GM12878 (cell line): ENCODE results near the gene ACP3. TPM values are rescaled to one million over a fixed set of nuclear protein-coding genes. Genes with fewer than 3 reads are reported as not detected.
"Not testable (repeated sequence)": the region's sequence is repeated elsewhere in the genome, so short reads cannot be mapped to it uniquely, and the experiment has no call there.

ENCODE experiments used
- ATAC-seq: fragments of 200-7000 bp; cut with Tn5 transposase; 3 replicates; pipeline ENCODE4 v1.9.1; 2020; ENCODE audit warnings: mild to moderate bottlenecking, moderate library complexity
- BruUV-seq: library from RNA; stranded (reverse); fragments of 400-500 nt; replicated peaks from 2 replicates; lab custom pipeline; 2021; lab: Mats Ljungman, UMichigan
- CTCF ChIA-PET: fragments of 300-600 bp; sonication (Branson Sonifier 250); formaldehyde crosslinking; extraction: SDS; loops from one replicate; lab custom pipeline; 2021; ENCODE audit warnings: inconsistent platforms; lab: Yijun Ruan, JAX
- POLR2A ChIA-PET: fragments of 350-600 bp; formaldehyde crosslinking; extraction: SDS; loops from one replicate; lab custom pipeline; 2021; ENCODE audit warnings: inconsistent platforms; lab: Charles Lee
- RAD21 ChIA-PET: fragments of 300-600 bp; sonication (Branson Sonifier 250); formaldehyde crosslinking; loops from one replicate; lab custom pipeline; 2023; ENCODE audit warnings: antibody characterized with exemption; ENCODE audit not compliant: unreplicated experiment; lab: Charles Lee
- SMC1A ChIA-PET: fragments of 300-600 bp; sonication (Branson Sonifier 250); formaldehyde crosslinking; loops from one replicate; lab custom pipeline; 2023; ENCODE audit not compliant: unreplicated experiment, uncharacterized antibody; lab: Charles Lee
- DNase-seq: peaks from one replicate; pipeline ENCODE4 v3.0.0-alpha.2; 2011; ENCODE audit warnings: low read depth, low spot score
- FAIRE-seq: peaks from 3 replicates; lab custom pipeline; 2011; peaks lifted over from hg19 to GRCh38; lab: Jason Lieb, UNC
- H2AFZ ChIP-seq: 2 replicates; pipeline ENCODE4 v1.6.0; 2011; ENCODE audit warnings: low read depth, low read length, control low read depth; ENCODE audit not compliant: control insufficient read depth
- H3K27ac ChIP-seq: 2 replicates; pipeline ENCODE4 v1.5.1; 2011; ENCODE audit warnings: control low read depth; ENCODE audit not compliant: control insufficient read depth, insufficient read depth
- H3K27me3 ChIP-seq, 2 experiments: replicated peaks in 1 of 2; 2 replicates each; pipeline versions ENCODE4 v1.6.0 to v1.6.1; 2011; ENCODE audit warnings: low read length in 1 of 2; ENCODE audit not compliant: control insufficient read depth in 2 of 2, insufficient read depth in 2 of 2
- H3K36me3 ChIP-seq, 2 experiments: 2 replicates each; pipeline ENCODE4 v1.5.1; 2011; ENCODE audit warnings: low read length in 1 of 2; ENCODE audit not compliant: control insufficient read depth in 2 of 2, insufficient read depth in 2 of 2
- H3K4me1 ChIP-seq: 2 replicates; pipeline ENCODE4 v1.6.1; 2011; ENCODE audit warnings: mild to moderate bottlenecking, low read length, moderate library complexity, mixed read lengths; ENCODE audit not compliant: control insufficient read depth, insufficient read depth
- H3K4me2 ChIP-seq: 2 replicates; pipeline ENCODE4 v1.6.0; 2011; ENCODE audit warnings: control low read depth; ENCODE audit not compliant: control insufficient read depth, insufficient read depth
- H3K4me3 ChIP-seq: fragments of 200-600 bp; sonication (generic); 2 replicates; pipeline ENCODE4 v1.5.1; 2016
- H3K79me2 ChIP-seq: 2 replicates; pipeline ENCODE4 v1.6.0; 2011; ENCODE audit warnings: low read length; ENCODE audit not compliant: control insufficient read depth, insufficient read depth
- H3K9ac ChIP-seq: 2 replicates; pipeline ENCODE4 v1.8.0; 2011; ENCODE audit warnings: low read length, control low read depth, mixed read lengths; ENCODE audit not compliant: control insufficient read depth, insufficient read depth
- H3K9me3 ChIP-seq: replicated peaks from 3 replicates; pipeline ENCODE4 v1.5.1; 2011; ENCODE audit warnings: mild to moderate bottlenecking, low read length; ENCODE audit not compliant: control insufficient read depth, insufficient read depth
- H4K20me1 ChIP-seq: 2 replicates; pipeline ENCODE4 v1.6.0; 2011; ENCODE audit not compliant: control insufficient read depth, insufficient read depth
- BCL11A ChIP-seq: IDR thresholded peaks from 2 replicates; pipeline ENCODE4 v1.6.1; 2011; ENCODE audit warnings: low read depth, low read length
- E2F4 ChIP-seq: IDR thresholded peaks from 2 replicates; pipeline ENCODE4 v1.6.1; 2012; ENCODE audit warnings: low read depth, low read length, improper control_type of control experiment
- NFIC ChIP-seq: IDR thresholded peaks from 2 replicates; pipeline ENCODE4 v1.6.1; 2012; ENCODE audit warnings: low read depth, mild to moderate bottlenecking, inconsistent platforms, low read length, moderate library complexity
- POLR2AphosphoS2 ChIP-seq: IDR thresholded peaks from 2 replicates; pipeline ENCODE4 v1.6.1; 2011; ENCODE audit warnings: low read depth, mild to moderate bottlenecking, low read length, improper control_type of control experiment, moderate library complexity
- POLR2AphosphoS5 ChIP-seq: IDR thresholded peaks from 2 replicates; pipeline ENCODE4 v1.6.1; 2011; ENCODE audit warnings: mild to moderate bottlenecking, low read length, inconsistent platforms
- SMAD5 ChIP-seq: IDR thresholded peaks from 2 replicates; pipeline ENCODE4 v1.6.1; 2016; ENCODE audit warnings: antibody characterized with exemption, low read depth
- SP1 ChIP-seq: IDR thresholded peaks from one replicate; pipeline ENCODE4 v1.6.1; 2011; ENCODE audit warnings: low read depth, low read length
- SUPT20H ChIP-seq: IDR thresholded peaks from 2 replicates; pipeline ENCODE4 v1.6.1; 2011; ENCODE audit warnings: low read depth, mild to moderate bottlenecking, low read length, moderate library complexity, borderline replicate concordance; ENCODE audit not compliant: control insufficient read depth
- TARDBP ChIP-seq: IDR thresholded peaks from 2 replicates; pipeline ENCODE4 v1.6.1; 2016; ENCODE audit warnings: borderline replicate concordance
- TCF3 ChIP-seq: IDR thresholded peaks from 2 replicates; pipeline ENCODE4 v1.6.1; 2012; ENCODE audit warnings: low read depth, mild to moderate bottlenecking, low read length, borderline replicate concordance; ENCODE audit not compliant: insufficient read depth
- USF1 ChIP-seq: IDR thresholded peaks from 2 replicates; pipeline ENCODE4 v1.6.1; 2011; ENCODE audit warnings: borderline replicate concordance, low read depth, mild to moderate bottlenecking, moderate library complexity, mixed read lengths, low read length; ENCODE audit not compliant: insufficient read depth; ENCODE audit errors: extremely low read length
- ZNF592 ChIP-seq: fragments of 450-650 bp; IDR thresholded peaks from 2 replicates; pipeline ENCODE4 v1.6.1; 2017; ENCODE audit warnings: mild to moderate bottlenecking, moderate library complexity
- WGBS: methylation state at CpG from one replicate; pipeline ENCODE4 v1.1.6; 2016; ENCODE audit warnings: low lambda C conversion rate; ENCODE audit not compliant: insufficient replicate concordance, insufficient coverage; ENCODE audit errors: missing lambda C conversion rate; 5-methylcytosine and 5-hydroxymethylcytosine counted together
- in situ Hi-C: fragments of 300-500 bp; cut with MboI; formaldehyde crosslinking; loops from 9 replicates; pipeline ENCODE4 v1.14.3; 2018; ENCODE audit warnings: mixed read lengths
- intact Hi-C: fragments of 100-400 bp; cut with micrococcal nuclease; formaldehyde crosslinking; loops from one replicate; pipeline ENCODE4 v1.14.2; 2022; ENCODE audit not compliant: unreplicated experiment
- polyA plus RNA-seq, 11 experiments: library from polyadenylated mRNA; depleted of rRNA in 4 of 11; unstranded in 6 of 11; stranded (reverse) in 5 of 11; fragments of >200 nt; fragmentation: Nextera tagmentation in 4 of 11; fragmentation: Illumina TruSeq in 1 of 11; extraction: Ambion mirVana in 4 of 11; extraction: Trizol in 1 of 11; gene quantifications; 1 replicate in 1 of 11; 2 replicates in 10 of 11; pipeline versions ENCODE4 v1.2.1 to v1.2.3, GENCODE V29; 2011 to 2016; ENCODE audit warnings: inconsistent platforms in 2 of 11, missing spikeins in 2 of 11, low read depth in 1 of 11
- total RNA-seq, 4 experiments: library from RNA; depleted of rRNA in 3 of 4; stranded (reverse); fragments of >200 nt in 3 of 4; fragmentation: Illumina TruSeq in 1 of 4; extraction: Trizol in 1 of 4; gene quantifications; 2 replicates each; pipeline versions ENCODE4 v1.2.1 to v1.2.3, GENCODE V29; 2013 to 2021

The ACP3 gene
- total and polyA plus RNA-seq, 10 of the 15 experiments (the other 5 are each of a cell fraction or from before 2014, with no cell fraction given): 0.05 to 0.41 TPM; not detected in 8

GRCh38 chr3:132310057-132310456 is 7.2 kb upstream of the ACP3 start:
- H3K4me3 ChIP-seq, H3K36me3 ChIP-seq, H3K27me3 ChIP-seq, CTCF ChIA-PET, DNase-seq, H4K20me1 ChIP-seq, FAIRE-seq, H3K9me3 ChIP-seq, H3K27ac ChIP-seq, H2AFZ ChIP-seq, H3K9ac ChIP-seq, intact Hi-C loops, H3K79me2 ChIP-seq, RAD21 ChIA-PET, in situ Hi-C loops, BruUV-seq, H3K4me2 ChIP-seq, H3K4me1 ChIP-seq, POLR2A ChIA-PET, ATAC-seq, SMC1A ChIA-PET: not testable (repeated sequence)
- 58% methylated on average over 11 of the region's 11 CpGs for WGBS

GRCh38 chr3:132311316-132311715 is 5.9 kb upstream of the ACP3 start:
- Histone ChIP-seq H3K4me2 (no peak overlapping the region), H3K9ac (no peak overlapping the region), H3K36me3 (no peaks in the 10 kb centered on the region), H3K27me3 (no peaks in the 10 kb centered on the region), H3K79me2 (no peaks in the 10 kb centered on the region), H3K4me3 (no peak overlapping the region), H4K20me1 (no peaks in the 10 kb centered on the region), H3K4me1 (no peaks in the 10 kb centered on the region), H2AFZ (no peak overlapping the region; the same call in 1 of the 2 replicates), H3K9me3 (no peaks in the 10 kb centered on the region), H3K27ac (no peak overlapping the region)
- WGBS: 8% methylated on average over 3 of the region's 3 CpGs
- FAIRE-seq (no peak), ATAC-seq (no peak), DNase-seq (no peak)
- in situ Hi-C loops: no loop called here
- intact Hi-C loops: no loop called here
- ChIA-PET SMC1A (no interaction called here), POLR2A (no interaction called here), CTCF (no interaction called here), RAD21 (no interaction called here)
- BruUV-seq: no TSS peak
- TF ChIP-seq E2F4 (no peak), SUPT20H (no peak), POLR2AphosphoS2 (no peak), NFIC (no peak), TCF3 (no peak), USF1 (no peak), SP1 (no peak), BCL11A (no peak), TARDBP (no peak), ZNF592 (no peak), SMAD5 (no peak), POLR2AphosphoS5 (no peak)
